ENCODE data around the gene SLC4A1.
A peak's percentile ranks its signal among the peaks of the same experiment; 100 is the strongest.

Gene SLC4A1

GRCh38 chr17:44205962-44206824 lies 61.7 kb downstream of the SLC4A1 start:
- no peak for DNase-seq (ENCODE audit: low spot score)

GRCh38 chr17:44204441-44204882 lies 63.5 kb downstream of the SLC4A1 start:
- no peak for DNase-seq (ENCODE audit: low spot score)

- DNase-seq (ENCODE audit: low spot score): peak; percentile 59
These were observed 64.0 kb downstream of the SLC4A1 start for GRCh38 chr17:44203731-44204440.

GRCh38 chr17:44202756-44203155 lies 65.2 kb downstream of the SLC4A1 start:
- DNase-seq (ENCODE audit: low spot score): no peak

GRCh38 chr17:44200478-44201155 lies 67.3 kb downstream of the SLC4A1 start:
- DNase-seq (ENCODE audit: low spot score): no peak

- DNase-seq (ENCODE audit: low spot score): peak; percentile 99
These were observed 68.1 kb downstream of the SLC4A1 start, which contains the start of gene ATXN7L3 for GRCh38 chr17:44199553-44200477. ATXN7L3 (minus strand) TSS chr17:44199884; CDS start chr17:44198070, 1,814 bp downstream.

- DNase-seq (ENCODE audit: low spot score): peak; percentile 37
These were observed 69.0 kb downstream of the SLC4A1 start for GRCh38 chr17:44198721-44199552.

Measured in CD4-positive, alpha-beta T cell treated with Interleukin-15 for 4 hours (primary cell).